Body of pancreas (tissue), 4 donors: ENCODE results near the gene TMEM91.

Source experiments
- POLR2A ChIP-seq, 3 donors: fragments of 450-650 bp; IDR thresholded peaks; one replicate each; pipeline ENCODE4 v1.6.1; 2016; ENCODE audit warnings: antibody characterized with exemption in 3 of 3, mild to moderate bottlenecking in 2 of 3
- TF ChIP-seq, protein P1 (sequence below), 7 experiments: fragments of 450-650 bp in 4 of 7; fragments of 200-600 bp in 3 of 7; sonication (generic) in 3 of 7; IDR thresholded peaks; one replicate each; pipeline ENCODE4 v1.5.1; 2016 to 2019; ENCODE audit warnings: antibody characterized with exemption in 7 of 7

DNA sequence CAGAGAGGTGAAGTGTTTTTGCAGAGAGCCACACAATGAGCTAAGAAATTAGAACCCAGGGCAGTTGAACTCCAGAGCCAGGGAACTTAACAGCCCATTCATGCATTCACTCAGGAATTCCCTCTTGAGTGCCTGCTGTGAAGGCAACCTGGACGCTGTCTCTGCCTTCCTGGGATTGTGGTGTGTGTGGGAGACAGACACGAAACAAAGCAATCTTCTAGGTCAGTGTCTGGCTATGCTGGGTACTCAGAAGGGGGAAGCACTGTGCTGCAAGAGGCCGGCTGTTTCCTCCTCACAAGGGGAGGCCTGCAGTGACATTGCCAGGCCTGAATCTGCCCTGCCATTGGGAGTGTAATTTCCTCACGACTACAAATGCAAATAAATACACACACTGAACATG lies 30.9 kb downstream of the TMEM91 start:
- TF ChIP-seq, protein P1, sequence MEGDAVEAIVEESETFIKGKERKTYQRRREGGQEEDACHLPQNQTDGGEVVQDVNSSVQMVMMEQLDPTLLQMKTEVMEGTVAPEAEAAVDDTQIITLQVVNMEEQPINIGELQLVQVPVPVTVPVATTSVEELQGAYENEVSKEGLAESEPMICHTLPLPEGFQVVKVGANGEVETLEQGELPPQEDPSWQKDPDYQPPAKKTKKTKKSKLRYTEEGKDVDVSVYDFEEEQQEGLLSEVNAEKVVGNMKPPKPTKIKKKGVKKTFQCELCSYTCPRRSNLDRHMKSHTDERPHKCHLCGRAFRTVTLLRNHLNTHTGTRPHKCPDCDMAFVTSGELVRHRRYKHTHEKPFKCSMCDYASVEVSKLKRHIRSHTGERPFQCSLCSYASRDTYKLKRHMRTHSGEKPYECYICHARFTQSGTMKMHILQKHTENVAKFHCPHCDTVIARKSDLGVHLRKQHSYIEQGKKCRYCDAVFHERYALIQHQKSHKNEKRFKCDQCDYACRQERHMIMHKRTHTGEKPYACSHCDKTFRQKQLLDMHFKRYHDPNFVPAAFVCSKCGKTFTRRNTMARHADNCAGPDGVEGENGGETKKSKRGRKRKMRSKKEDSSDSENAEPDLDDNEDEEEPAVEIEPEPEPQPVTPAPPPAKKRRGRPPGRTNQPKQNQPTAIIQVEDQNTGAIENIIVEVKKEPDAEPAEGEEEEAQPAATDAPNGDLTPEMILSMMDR (IDR thresholded peaks at IDR 0.05), result no peak
- TF ChIP-seq POLR2A (IDR thresholded peaks at IDR 0.05), result no peak
